Bronchus fibroblast of lung (primary cell): ENCODE measurements around the gene TMEM132D. TPM values are rescaled to one million over a fixed set of nuclear protein-coding genes. Genes with fewer than 3 reads are reported as not detected.

Experiments
- total RNA-seq: library from RNA; depleted of rRNA; stranded (reverse); fragments of >200 nt; gene quantifications from 2 replicates; pipeline ENCODE4 v1.2.3, GENCODE V29; 2015

Gene TMEM132D
- not detected in 2 replicates for total RNA-seq

DNA sequence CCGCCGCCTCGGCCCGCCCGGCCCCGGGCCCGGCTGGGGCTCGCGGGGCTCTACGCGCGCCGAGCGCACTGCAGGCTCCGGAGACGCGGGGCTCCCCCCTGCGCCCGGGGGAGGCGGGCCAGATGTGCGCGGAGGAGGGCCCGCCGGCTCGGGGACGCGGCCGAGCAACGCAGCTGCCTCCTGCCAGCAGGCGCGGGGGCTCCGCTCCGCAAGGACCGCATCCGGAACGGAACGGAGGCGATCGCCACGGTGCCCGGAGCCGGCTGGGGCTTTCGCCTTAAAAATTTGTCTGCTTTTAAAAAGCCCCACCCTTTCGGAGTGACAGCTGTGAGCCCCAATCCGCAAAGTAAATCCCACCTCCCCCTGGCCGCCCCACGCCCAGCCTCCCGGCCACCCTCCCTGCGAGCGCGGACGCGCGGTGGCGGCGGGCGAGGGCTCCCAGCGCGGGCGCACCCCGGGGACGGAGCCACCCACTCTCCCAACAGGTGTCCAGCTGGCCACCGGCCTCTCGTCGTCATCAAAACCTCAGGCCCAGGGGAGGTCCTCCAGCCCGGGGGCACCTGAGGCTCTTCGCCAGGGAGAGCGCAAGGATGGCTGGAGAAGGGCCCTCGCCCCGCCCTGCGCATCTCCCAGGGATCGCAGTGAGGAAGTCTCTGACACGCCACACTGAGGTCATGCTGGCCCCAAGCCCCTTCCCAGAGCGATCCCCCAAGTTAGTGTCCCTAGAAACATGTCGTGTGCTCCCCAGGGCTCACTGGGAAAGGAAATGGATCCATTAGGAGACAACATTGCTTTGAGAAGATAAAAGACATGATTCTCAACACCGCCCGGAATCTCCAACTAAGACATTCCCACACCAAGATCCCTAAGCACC lies at the start of gene TMEM132D:
Gene TMEM132D (minus strand): TSS at position 70 of the 874 bp plus-strand sequence.

